ENCODE results near the gene ACSBG1.

The ACSBG1 gene

DNA sequence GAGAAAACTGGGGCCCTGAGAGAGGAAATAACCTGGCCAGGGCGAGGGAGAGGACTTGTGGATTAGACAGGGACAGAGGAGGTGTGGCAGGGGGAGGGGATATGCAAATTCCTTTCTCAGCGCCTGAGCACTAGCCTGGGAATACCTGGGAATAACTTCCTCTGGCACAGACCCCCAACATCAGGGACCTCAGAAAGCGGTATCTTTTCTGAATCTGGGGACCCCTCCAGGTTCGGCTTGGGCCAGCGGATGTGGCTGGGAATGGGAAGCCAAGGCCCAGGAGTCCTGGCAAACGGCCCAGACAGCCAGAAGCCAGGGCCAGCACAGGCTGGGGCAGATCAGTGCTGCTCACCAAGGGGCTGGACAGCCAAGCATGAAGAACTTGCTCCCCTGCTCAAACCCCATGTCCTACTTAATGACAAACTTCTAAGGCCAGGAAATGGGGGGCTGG, 9.2 kb upstream of the ACSBG1 start:
- TF ChIP-seq FOXP2 (optimal IDR thresholded peaks at IDR 0.05; ENCODE audit: borderline replicate concordance, extremely low read depth, extremely low read length, insufficient read depth): no peak
- TF ChIP-seq POLR2AphosphoS5 (IDR thresholded peaks at IDR 0.05; ENCODE audit: low read depth, low read length): no peak
- no peak for TF ChIP-seq REST (IDR thresholded peaks at IDR 0.05; ENCODE audit: insufficient read depth in 1 of 2, low read depth in 2 of 2, low read length in 2 of 2)
- no peak for TF ChIP-seq TAF1 (IDR thresholded peaks at IDR 0.05; ENCODE audit: borderline replicate concordance, insufficient read depth, low read length)
- no peak for TF ChIP-seq SIN3A (IDR thresholded peaks at IDR 0.05; ENCODE audit: borderline replicate concordance, insufficient read depth, low read length)

DNA sequence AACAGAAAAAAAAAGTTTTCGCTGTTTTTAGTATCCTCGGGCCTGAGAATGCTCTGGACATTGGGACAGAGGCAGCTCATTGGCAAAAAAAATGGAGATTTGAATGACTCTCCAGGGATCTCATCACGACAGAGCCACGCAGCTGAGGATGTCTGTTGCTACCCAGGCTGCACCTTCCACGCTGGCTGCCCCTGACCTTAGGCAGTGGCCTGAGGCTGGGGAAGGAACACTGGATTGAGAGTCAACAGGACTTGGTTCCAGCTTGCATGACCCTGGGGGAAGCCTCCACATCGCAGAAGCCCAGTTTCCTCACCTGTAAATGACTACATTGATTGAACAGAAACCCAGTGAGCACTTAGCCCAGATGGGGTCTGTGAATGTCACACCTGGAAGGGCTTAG, 8.7 kb upstream of the ACSBG1 start:
- TF ChIP-seq SIN3A (IDR thresholded peaks at IDR 0.05; ENCODE audit: borderline replicate concordance, insufficient read depth, low read length) (no peak), FOXP2 (optimal IDR thresholded peaks at IDR 0.05; ENCODE audit: borderline replicate concordance, extremely low read depth, extremely low read length, insufficient read depth) (no peak), POLR2AphosphoS5 (IDR thresholded peaks at IDR 0.05; ENCODE audit: low read depth, low read length) (no peak), REST (IDR thresholded peaks at IDR 0.05; ENCODE audit: insufficient read depth in 1 of 2, low read depth in 2 of 2, low read length in 2 of 2) (no peak), TAF1 (IDR thresholded peaks at IDR 0.05; ENCODE audit: borderline replicate concordance, insufficient read depth, low read length) (no peak)

GRCh38 chr15:78242128-78242527, 7.8 kb upstream of the ACSBG1 start:
- no peak for TF ChIP-seq FOXP2 (optimal IDR thresholded peaks at IDR 0.05; ENCODE audit: borderline replicate concordance, extremely low read depth, extremely low read length, insufficient read depth)
- no peak for TF ChIP-seq REST (IDR thresholded peaks at IDR 0.05; ENCODE audit: insufficient read depth in 1 of 2, low read depth in 2 of 2, low read length in 2 of 2)
- TF ChIP-seq TAF1 (IDR thresholded peaks at IDR 0.05; ENCODE audit: borderline replicate concordance, insufficient read depth, low read length): no peak
- TF ChIP-seq POLR2AphosphoS5 (IDR thresholded peaks at IDR 0.05; ENCODE audit: low read depth, low read length): no peak
- no peak for TF ChIP-seq SIN3A (IDR thresholded peaks at IDR 0.05; ENCODE audit: borderline replicate concordance, insufficient read depth, low read length)

DNA sequence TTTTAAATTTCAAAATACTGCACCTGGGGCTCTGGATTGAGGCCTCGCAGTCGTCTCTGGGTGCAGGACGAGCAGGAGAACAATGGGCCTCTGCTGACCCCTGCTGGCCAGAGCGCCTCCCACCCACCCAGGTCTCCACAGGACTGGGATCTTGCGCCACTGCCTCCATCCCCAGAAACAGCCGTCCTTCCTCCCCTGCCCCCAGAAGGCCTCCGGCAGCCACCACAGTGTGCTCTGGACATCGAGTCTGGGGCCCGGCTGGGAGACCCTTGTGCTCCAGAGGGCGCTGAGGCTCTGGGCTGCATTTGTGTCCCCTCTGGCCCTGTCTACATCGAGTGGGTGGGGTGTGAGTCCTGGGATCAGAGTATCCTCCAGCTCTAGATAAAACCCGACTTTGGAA, 6.7 kb upstream of the ACSBG1 start:
- TF ChIP-seq POLR2AphosphoS5 (IDR thresholded peaks at IDR 0.05; ENCODE audit: low read depth, low read length) (no peak), TAF1 (IDR thresholded peaks at IDR 0.05; ENCODE audit: borderline replicate concordance, insufficient read depth, low read length) (no peak), SIN3A (IDR thresholded peaks at IDR 0.05; ENCODE audit: borderline replicate concordance, insufficient read depth, low read length) (no peak), REST (IDR thresholded peaks at IDR 0.05; ENCODE audit: insufficient read depth in 1 of 2, low read depth in 2 of 2, low read length in 2 of 2) (no peak), FOXP2 (optimal IDR thresholded peaks at IDR 0.05; ENCODE audit: borderline replicate concordance, extremely low read depth, extremely low read length, insufficient read depth) (peak; percentile 62)

- TF ChIP-seq FOXP2 (optimal IDR thresholded peaks at IDR 0.05; ENCODE audit: borderline replicate concordance, extremely low read depth, extremely low read length, insufficient read depth): no peak
- TF ChIP-seq POLR2AphosphoS5 (IDR thresholded peaks at IDR 0.05; ENCODE audit: low read depth, low read length): no peak
- no peak for TF ChIP-seq SIN3A (IDR thresholded peaks at IDR 0.05; ENCODE audit: borderline replicate concordance, insufficient read depth, low read length)
- TF ChIP-seq TAF1 (IDR thresholded peaks at IDR 0.05; ENCODE audit: borderline replicate concordance, insufficient read depth, low read length): no peak
Measured at GRCh38 chr15:78239811-78240210, 5.4 kb upstream of the ACSBG1 start.

Data from PFSK-1 (cell line).